GM18508 (cell line): ENCODE results near the gene SCUBE1.

ENCODE experiments used
- ATAC-seq: cut with Tn5 transposase; IDR thresholded peaks from one replicate; pipeline ENCODE4 v1.9.1; 2021; ENCODE audit warnings: moderate number of reproducible peaks; ENCODE audit not compliant: insufficient read depth, unreplicated experiment

Gene SCUBE1

GRCh38 chr22:43343262-43343669 lies at the start of gene SCUBE1:
Gene SCUBE1, minus strand, starts transcription at chr22:43343372. Its CDS starts 111 bp downstream, at chr22:43343261.
- no peak for ATAC-seq

- no peak for ATAC-seq
Measured at GRCh38 chr22:43392385-43392989, 49.3 kb upstream of the SCUBE1 start.

- no peak for ATAC-seq
Measured at GRCh38 chr22:43391306-43391705, 48.1 kb upstream of the SCUBE1 start.

GRCh38 chr22:43390872-43391271 lies 47.7 kb upstream of the SCUBE1 start:
- ATAC-seq, result no peak

GRCh38 chr22:43390166-43390565 lies 47.0 kb upstream of the SCUBE1 start:
- ATAC-seq, result no peak

- no peak for ATAC-seq
Measured at GRCh38 chr22:43389227-43389836, 46.2 kb upstream of the SCUBE1 start.

- ATAC-seq, result no peak
Measured at GRCh38 chr22:43388420-43388851, 45.3 kb upstream of the SCUBE1 start.

GRCh38 chr22:43387815-43388214 lies 44.6 kb upstream of the SCUBE1 start:
- no peak for ATAC-seq

GRCh38 chr22:43385770-43386641 lies 42.8 kb upstream of the SCUBE1 start:
- ATAC-seq, result no peak

- no peak for ATAC-seq
Measured at GRCh38 chr22:43384863-43385262, 41.7 kb upstream of the SCUBE1 start.

- no peak for ATAC-seq
Measured at GRCh38 chr22:43381693-43382092, 38.5 kb upstream of the SCUBE1 start.

- ATAC-seq, result no peak
Measured at GRCh38 chr22:43377896-43378704, 34.9 kb upstream of the SCUBE1 start.

- no peak for ATAC-seq
Measured at GRCh38 chr22:43377548-43377895, 34.4 kb upstream of the SCUBE1 start.

- no peak for ATAC-seq
Measured at GRCh38 chr22:43376765-43377547, 33.8 kb upstream of the SCUBE1 start.

GRCh38 chr22:43375951-43376455 lies 32.8 kb upstream of the SCUBE1 start:
- ATAC-seq, result no peak

- ATAC-seq, result no peak
Measured at GRCh38 chr22:43370036-43370435, 26.9 kb upstream of the SCUBE1 start.

- no peak for ATAC-seq
Measured at GRCh38 chr22:43365715-43366440, 22.7 kb upstream of the SCUBE1 start.

- no peak for ATAC-seq
Measured at GRCh38 chr22:43364169-43364435, 20.9 kb upstream of the SCUBE1 start.
